Endothelial cell of umbilical vein (primary cell): ENCODE results near the gene C10orf53. TPM values are rescaled to one million over a fixed set of nuclear protein-coding genes. Genes with fewer than 3 reads are reported as not detected.

ENCODE experiments used
- BruUV-seq: library from RNA; stranded (reverse); fragments of 400-500 nt; replicated peaks from 2 replicates; lab custom pipeline; 2021; lab: Mats Ljungman, UMichigan
- CTCF ChIA-PET: fragments of 300-600, 350-600 bp; sonication (Branson Sonifier 250); formaldehyde crosslinking; loops from one replicate; lab custom pipeline; 2021; ENCODE audit warnings: antibody characterized with exemption, inconsistent platforms; lab: Charles Lee
- POLR2A ChIA-PET: fragments of 300-600, 350-600 bp; sonication (Branson Sonifier 250); formaldehyde crosslinking; loops from one replicate; lab custom pipeline; 2021; ENCODE audit warnings: antibody characterized with exemption, inconsistent platforms; lab: Charles Lee
- DNase-seq: peaks from one replicate; pipeline ENCODE4 v3.0.0-alpha.2; 2011; ENCODE audit warnings: low read depth, low spot score
- FAIRE-seq: peaks from 2 replicates; lab custom pipeline; 2011; peaks lifted over from hg19 to GRCh38; lab: Jason Lieb, UNC
- H2AFZ ChIP-seq: 2 replicates; pipeline ENCODE4 v1.6.0; 2012; ENCODE audit warnings: low read depth, low read length, control low read depth, inconsistent platforms
- H3K27ac ChIP-seq: 2 replicates; pipeline ENCODE4 v1.5.1; 2011; ENCODE audit warnings: low read depth, mild to moderate bottlenecking, control low read depth, low read length, moderate library complexity; ENCODE audit not compliant: insufficient read depth
- H3K27me3 ChIP-seq, 2 experiments: 2 replicates each; pipeline versions ENCODE4 v1.6.0 to v1.6.1; 2011; ENCODE audit warnings: low read length in 2 of 2, mixed read lengths in 1 of 2; ENCODE audit not compliant: control insufficient read depth in 2 of 2, insufficient read depth in 2 of 2
- H3K36me3 ChIP-seq, 2 experiments: 2 replicates in 1 of 2; 3 replicates in 1 of 2; pipeline ENCODE4 v1.5.1; 2011; ENCODE audit warnings: low read length in 2 of 2, mild to moderate bottlenecking in 1 of 2, moderate library complexity in 1 of 2; ENCODE audit not compliant: control insufficient read depth in 2 of 2, insufficient read depth in 2 of 2; ENCODE audit errors: extremely low read depth in 1 of 2
- H3K4me1 ChIP-seq: 3 replicates; pipeline ENCODE4 v1.5.1; 2011; ENCODE audit warnings: mild to moderate bottlenecking, low read length; ENCODE audit not compliant: control insufficient read depth, insufficient read depth; ENCODE audit errors: extremely low read depth
- H3K4me2 ChIP-seq: 2 replicates; pipeline ENCODE4 v1.6.1; 2011; ENCODE audit warnings: low read length, control low read depth, mixed read lengths; ENCODE audit not compliant: insufficient read depth
- H3K4me3 ChIP-seq, 3 experiments: fragments of 200-600 bp in 1 of 3; sonication (generic), shearing (Covaris generic) in 1 of 3; replicated peaks in 1 of 3; 2 replicates each; pipeline ENCODE4 v1.5.1; 2011 to 2016; ENCODE audit warnings: control low read depth in 3 of 3, low read length in 3 of 3, mild to moderate bottlenecking in 2 of 3, inconsistent platforms in 1 of 3, low read depth in 1 of 3, moderate library complexity in 1 of 3; ENCODE audit not compliant: insufficient read depth in 1 of 3
- H3K79me2 ChIP-seq: 2 replicates; pipeline ENCODE4 v1.6.0; 2012; ENCODE audit warnings: low read length, inconsistent platforms; ENCODE audit not compliant: control insufficient read depth, insufficient read depth
- H3K9ac ChIP-seq: replicated peaks from 2 replicates; pipeline ENCODE3; 2011; ENCODE audit warnings: low read length, control low read depth; ENCODE audit not compliant: insufficient read depth; ENCODE audit errors: extremely low read depth
- H3K9me1 ChIP-seq: replicated peaks from 3 replicates; pipeline ENCODE4 v1.6.0; 2011; ENCODE audit warnings: mild to moderate bottlenecking, low read length; ENCODE audit not compliant: control insufficient read depth, insufficient read depth; ENCODE audit errors: extremely low read depth
- H3K9me3 ChIP-seq: replicated peaks from 2 replicates; pipeline ENCODE4 v1.5.1; 2012; ENCODE audit warnings: low read length, inconsistent platforms; ENCODE audit not compliant: control insufficient read depth, insufficient read depth
- H4K20me1 ChIP-seq: replicated peaks from 2 replicates; pipeline ENCODE3; 2011; ENCODE audit warnings: mild to moderate bottlenecking, low read length; ENCODE audit not compliant: control insufficient read depth, insufficient read depth; ENCODE audit errors: extremely low read depth
- EZH2 ChIP-seq: IDR thresholded peaks from 2 replicates; pipeline ENCODE4 v1.6.1; 2012; ENCODE audit warnings: borderline replicate concordance, low read depth, mild to moderate bottlenecking, moderate library complexity, low read length, inconsistent platforms; ENCODE audit not compliant: severe bottlenecking
- FOS ChIP-seq: IDR thresholded peaks from 2 replicates; pipeline ENCODE4 v1.6.1; 2011; ENCODE audit warnings: mild to moderate bottlenecking, low read length, moderate library complexity, borderline replicate concordance; ENCODE audit not compliant: insufficient read depth
- GATA2 ChIP-seq: IDR thresholded peaks from 2 replicates; pipeline ENCODE4 v1.7.0; 2011; ENCODE audit warnings: low read depth, mild to moderate bottlenecking, moderate library complexity, mixed read lengths, low read length; ENCODE audit not compliant: insufficient read length, insufficient read depth
- JUN ChIP-seq: IDR thresholded peaks from 2 replicates; pipeline ENCODE4 v1.6.1; 2011; ENCODE audit warnings: borderline replicate concordance, low read depth; ENCODE audit not compliant: insufficient read length, insufficient read depth
- MYC ChIP-seq: IDR thresholded peaks from one replicate; pipeline ENCODE4 v1.6.1; 2011; ENCODE audit warnings: mild to moderate bottlenecking, low read depth, low read length
- POLR2A ChIP-seq: IDR thresholded peaks from 2 replicates; pipeline ENCODE4 v1.6.1; 2012; ENCODE audit warnings: low read depth, mild to moderate bottlenecking, control low read depth, low read length
- POLR2AphosphoS5 ChIP-seq: IDR thresholded peaks from 2 replicates; pipeline ENCODE4 v1.6.1; 2012; ENCODE audit warnings: low read depth, mild to moderate bottlenecking, control low read depth, low read length, moderate library complexity; ENCODE audit not compliant: insufficient read depth
- dilution Hi-C: fragments of 300-500 bp; cut with MboI; formaldehyde crosslinking; loops from one replicate; pipeline ENCODE4 v1.15.0; 2019; ENCODE audit warnings: low sequenced_read_pairs; ENCODE audit not compliant: extremely low pct_ligation_motif_present
- intact Hi-C: fragments of 100-400 bp; cut with micrococcal nuclease; formaldehyde crosslinking; loops from one replicate; pipeline ENCODE4 v1.10.0; 2022
- polyA plus RNA-seq, 4 experiments: library from polyadenylated mRNA; depleted of rRNA in 3 of 4; stranded (reverse) in 3 of 4; unstranded in 1 of 4; fragments of >200 nt; gene quantifications; 2 replicates each; pipeline versions ENCODE4 v1.2.1 to v1.2.3, GENCODE V29; 2011 to 2012; ENCODE audit warnings: missing spikeins in 1 of 4
- total RNA-seq: library from RNA; stranded (reverse); gene quantifications from 2 replicates; pipeline ENCODE4 v1.2.3, GENCODE V29; 2021
- TF ChIP-seq, protein P1 (sequence below), 2 donors: IDR thresholded peaks; 1 replicate in 1 of 2; 2 replicates in 1 of 2; pipeline ENCODE4 v1.5.1; 2011; ENCODE audit warnings: low read length in 2 of 2, mild to moderate bottlenecking in 2 of 2, moderate library complexity in 2 of 2, control low read depth in 1 of 2, inconsistent platforms in 1 of 2, low read depth in 1 of 2; ENCODE audit not compliant: insufficient read depth in 1 of 2; ENCODE audit errors: extremely low read depth in 1 of 2
- TF ChIP-seq, protein P2 (sequence below): IDR thresholded peaks from 2 replicates; pipeline ENCODE4 v1.6.1; 2011; ENCODE audit not compliant: insufficient read depth, insufficient read length

The C10orf53 gene
- total and polyA plus RNA-seq, 2 donors (not counting 3 experiments of a cell fraction or from before 2014, with no cell fraction given): not detected

DNA sequence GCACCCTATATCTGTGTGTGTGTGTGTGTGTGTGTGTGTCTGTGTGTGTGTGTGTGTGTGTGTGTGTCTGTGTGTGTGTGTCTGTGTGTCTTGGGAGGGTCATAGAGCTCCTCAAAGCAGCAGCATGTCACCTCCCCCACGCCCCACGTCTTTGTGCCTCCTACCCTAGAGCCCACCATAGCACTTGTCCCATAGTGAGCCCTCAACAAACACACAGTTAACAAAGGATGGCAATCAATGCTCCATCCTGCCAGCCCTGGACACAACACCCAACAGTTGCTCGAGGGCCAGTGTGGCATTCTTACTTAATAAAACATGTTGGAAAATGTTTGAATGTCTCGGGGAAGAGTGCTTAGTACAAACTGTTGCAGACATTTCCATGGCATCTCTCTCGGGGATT, 30.5 kb downstream of the C10orf53 start:
- Histone ChIP-seq H3K79me2 (no peaks in the 10 kb centered on the region), H3K4me2 (no peak overlapping the region), H3K36me3 (no peaks in the 10 kb centered on the region), H3K27ac (no peak overlapping the region), H3K27me3 (no peaks in the 10 kb centered on the region), H3K9me3 (no peaks in the 10 kb centered on the region), H4K20me1 (no peaks in the 10 kb centered on the region), H3K4me3 (no peak overlapping the region), H3K4me1 (no peaks in the 10 kb centered on the region), H2AFZ (no peak overlapping the region), H3K9ac (no peak overlapping the region), H3K9me1 (no peaks in the 10 kb centered on the region)
- dilution Hi-C loops (no loop called here), intact Hi-C loops (no loop called here)
- FAIRE-seq (no peak), DNase-seq (no peak)
- TF ChIP-seq POLR2AphosphoS5 (no peak), MYC (no peak)
- ChIA-PET POLR2A (no interaction called here), CTCF (no interaction called here)
- BruUV-seq: no TSS peak

DNA sequence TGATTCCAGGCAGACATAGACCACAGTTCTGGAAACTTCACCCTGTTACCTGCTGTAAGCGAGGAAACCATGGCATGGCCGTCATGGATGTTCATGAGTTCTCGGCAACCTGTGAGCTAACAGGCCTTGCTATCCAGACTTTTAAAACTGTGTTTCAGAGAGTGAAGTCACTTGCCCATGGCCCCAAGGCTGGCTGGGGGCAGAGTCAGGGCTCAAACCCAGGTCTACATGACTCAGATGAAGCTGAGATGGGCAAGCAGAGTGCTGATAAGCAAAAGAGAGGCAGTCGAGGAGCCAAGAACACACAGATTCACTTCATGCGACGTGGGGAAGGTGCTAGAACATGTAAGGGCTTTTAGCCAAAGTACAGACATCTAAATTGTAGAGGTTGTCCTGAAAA, 31.5 kb downstream of the C10orf53 start:
- intact Hi-C loops (no loop called here), dilution Hi-C loops (no loop called here)
- Histone ChIP-seq H3K4me2 (no peak overlapping the region), H2AFZ (no peak overlapping the region), H3K9me3 (no peaks in the 10 kb centered on the region), H3K27me3 (no peaks in the 10 kb centered on the region), H3K9ac (no peak overlapping the region), H3K79me2 (no peaks in the 10 kb centered on the region), H3K4me3 (no peak overlapping the region), H4K20me1 (no peaks in the 10 kb centered on the region), H3K36me3 (no peaks in the 10 kb centered on the region), H3K27ac (no peak overlapping the region), H3K9me1 (no peaks in the 10 kb centered on the region), H3K4me1 (no peaks in the 10 kb centered on the region)
- ChIA-PET POLR2A (no interaction called here), CTCF (no interaction called here)
- TF ChIP-seq GATA2 (no peak), POLR2A (no peak), POLR2AphosphoS5 (no peak), MYC (no peak), EZH2 (no peak), JUN (no peak), FOS (no peak)
- TF ChIP-seq, protein P1, sequence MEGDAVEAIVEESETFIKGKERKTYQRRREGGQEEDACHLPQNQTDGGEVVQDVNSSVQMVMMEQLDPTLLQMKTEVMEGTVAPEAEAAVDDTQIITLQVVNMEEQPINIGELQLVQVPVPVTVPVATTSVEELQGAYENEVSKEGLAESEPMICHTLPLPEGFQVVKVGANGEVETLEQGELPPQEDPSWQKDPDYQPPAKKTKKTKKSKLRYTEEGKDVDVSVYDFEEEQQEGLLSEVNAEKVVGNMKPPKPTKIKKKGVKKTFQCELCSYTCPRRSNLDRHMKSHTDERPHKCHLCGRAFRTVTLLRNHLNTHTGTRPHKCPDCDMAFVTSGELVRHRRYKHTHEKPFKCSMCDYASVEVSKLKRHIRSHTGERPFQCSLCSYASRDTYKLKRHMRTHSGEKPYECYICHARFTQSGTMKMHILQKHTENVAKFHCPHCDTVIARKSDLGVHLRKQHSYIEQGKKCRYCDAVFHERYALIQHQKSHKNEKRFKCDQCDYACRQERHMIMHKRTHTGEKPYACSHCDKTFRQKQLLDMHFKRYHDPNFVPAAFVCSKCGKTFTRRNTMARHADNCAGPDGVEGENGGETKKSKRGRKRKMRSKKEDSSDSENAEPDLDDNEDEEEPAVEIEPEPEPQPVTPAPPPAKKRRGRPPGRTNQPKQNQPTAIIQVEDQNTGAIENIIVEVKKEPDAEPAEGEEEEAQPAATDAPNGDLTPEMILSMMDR (IDR thresholded peaks at IDR 0.05; ENCODE audit: extremely low read depth in 1 of 2, insufficient read depth in 1 of 2, low read depth in 1 of 2, low read length in 2 of 2): no peak
- TF ChIP-seq, protein P2, sequence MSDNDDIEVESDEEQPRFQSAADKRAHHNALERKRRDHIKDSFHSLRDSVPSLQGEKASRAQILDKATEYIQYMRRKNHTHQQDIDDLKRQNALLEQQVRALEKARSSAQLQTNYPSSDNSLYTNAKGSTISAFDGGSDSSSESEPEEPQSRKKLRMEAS: no peak
- DNase-seq: no peak
- BruUV-seq: no TSS peak
- FAIRE-seq: no peak
